Endothelial cell of umbilical vein (primary cell): ENCODE data around the gene DSCAML1. TPM values are rescaled to one million over a fixed set of nuclear protein-coding genes. Genes with fewer than 3 reads are reported as not detected.

Experiments used
- BruUV-seq: library from RNA; stranded (reverse); fragments of 400-500 nt; replicated peaks from 2 replicates; lab custom pipeline; 2021; lab: Mats Ljungman, UMichigan
- CTCF ChIA-PET: fragments of 300-600, 350-600 bp; sonication (Branson Sonifier 250); formaldehyde crosslinking; loops from one replicate; lab custom pipeline; 2021; ENCODE audit warnings: antibody characterized with exemption, inconsistent platforms; lab: Charles Lee
- POLR2A ChIA-PET: fragments of 300-600, 350-600 bp; sonication (Branson Sonifier 250); formaldehyde crosslinking; loops from one replicate; lab custom pipeline; 2021; ENCODE audit warnings: antibody characterized with exemption, inconsistent platforms; lab: Charles Lee
- DNase-seq: peaks from one replicate; pipeline ENCODE4 v3.0.0-alpha.2; 2011; ENCODE audit warnings: low read depth, low spot score
- FAIRE-seq: peaks from 2 replicates; lab custom pipeline; 2011; peaks lifted over from hg19 to GRCh38; lab: Jason Lieb, UNC
- H2AFZ ChIP-seq: 2 replicates; pipeline ENCODE4 v1.6.0; 2012; ENCODE audit warnings: low read depth, low read length, control low read depth, inconsistent platforms
- H3K27ac ChIP-seq: 2 replicates; pipeline ENCODE4 v1.5.1; 2011; ENCODE audit warnings: low read depth, mild to moderate bottlenecking, control low read depth, low read length, moderate library complexity; ENCODE audit not compliant: insufficient read depth
- H3K27me3 ChIP-seq, 2 experiments: 2 replicates each; pipeline versions ENCODE4 v1.6.0 to v1.6.1; 2011; ENCODE audit warnings: low read length in 2 of 2, mixed read lengths in 1 of 2; ENCODE audit not compliant: control insufficient read depth in 2 of 2, insufficient read depth in 2 of 2
- H3K36me3 ChIP-seq, 2 experiments: 2 replicates in 1 of 2; 3 replicates in 1 of 2; pipeline ENCODE4 v1.5.1; 2011; ENCODE audit warnings: low read length in 2 of 2, mild to moderate bottlenecking in 1 of 2, moderate library complexity in 1 of 2; ENCODE audit not compliant: control insufficient read depth in 2 of 2, insufficient read depth in 2 of 2; ENCODE audit errors: extremely low read depth in 1 of 2
- H3K4me1 ChIP-seq: 3 replicates; pipeline ENCODE4 v1.5.1; 2011; ENCODE audit warnings: mild to moderate bottlenecking, low read length; ENCODE audit not compliant: control insufficient read depth, insufficient read depth; ENCODE audit errors: extremely low read depth
- H3K4me2 ChIP-seq: 2 replicates; pipeline ENCODE4 v1.6.1; 2011; ENCODE audit warnings: low read length, control low read depth, mixed read lengths; ENCODE audit not compliant: insufficient read depth
- H3K4me3 ChIP-seq, 3 experiments: fragments of 200-600 bp in 1 of 3; sonication (generic), shearing (Covaris generic) in 1 of 3; replicated peaks in 1 of 3; 2 replicates each; pipeline ENCODE4 v1.5.1; 2011 to 2016; ENCODE audit warnings: control low read depth in 3 of 3, low read length in 3 of 3, mild to moderate bottlenecking in 2 of 3, inconsistent platforms in 1 of 3, low read depth in 1 of 3, moderate library complexity in 1 of 3; ENCODE audit not compliant: insufficient read depth in 1 of 3
- H3K79me2 ChIP-seq: 2 replicates; pipeline ENCODE4 v1.6.0; 2012; ENCODE audit warnings: low read length, inconsistent platforms; ENCODE audit not compliant: control insufficient read depth, insufficient read depth
- H3K9ac ChIP-seq: replicated peaks from 2 replicates; pipeline ENCODE3; 2011; ENCODE audit warnings: low read length, control low read depth; ENCODE audit not compliant: insufficient read depth; ENCODE audit errors: extremely low read depth
- H3K9me1 ChIP-seq: replicated peaks from 3 replicates; pipeline ENCODE4 v1.6.0; 2011; ENCODE audit warnings: mild to moderate bottlenecking, low read length; ENCODE audit not compliant: control insufficient read depth, insufficient read depth; ENCODE audit errors: extremely low read depth
- H3K9me3 ChIP-seq: replicated peaks from 2 replicates; pipeline ENCODE4 v1.5.1; 2012; ENCODE audit warnings: low read length, inconsistent platforms; ENCODE audit not compliant: control insufficient read depth, insufficient read depth
- H4K20me1 ChIP-seq: replicated peaks from 2 replicates; pipeline ENCODE3; 2011; ENCODE audit warnings: mild to moderate bottlenecking, low read length; ENCODE audit not compliant: control insufficient read depth, insufficient read depth; ENCODE audit errors: extremely low read depth
- EZH2 ChIP-seq: IDR thresholded peaks from 2 replicates; pipeline ENCODE4 v1.6.1; 2012; ENCODE audit warnings: borderline replicate concordance, low read depth, mild to moderate bottlenecking, moderate library complexity, low read length, inconsistent platforms; ENCODE audit not compliant: severe bottlenecking
- FOS ChIP-seq: IDR thresholded peaks from 2 replicates; pipeline ENCODE4 v1.6.1; 2011; ENCODE audit warnings: mild to moderate bottlenecking, low read length, moderate library complexity, borderline replicate concordance; ENCODE audit not compliant: insufficient read depth
- JUN ChIP-seq: IDR thresholded peaks from 2 replicates; pipeline ENCODE4 v1.6.1; 2011; ENCODE audit warnings: borderline replicate concordance, low read depth; ENCODE audit not compliant: insufficient read length, insufficient read depth
- MYC ChIP-seq: IDR thresholded peaks from one replicate; pipeline ENCODE4 v1.6.1; 2011; ENCODE audit warnings: mild to moderate bottlenecking, low read depth, low read length
- POLR2A ChIP-seq: IDR thresholded peaks from 2 replicates; pipeline ENCODE4 v1.6.1; 2012; ENCODE audit warnings: low read depth, mild to moderate bottlenecking, control low read depth, low read length
- POLR2AphosphoS5 ChIP-seq: IDR thresholded peaks from 2 replicates; pipeline ENCODE4 v1.6.1; 2012; ENCODE audit warnings: low read depth, mild to moderate bottlenecking, control low read depth, low read length, moderate library complexity; ENCODE audit not compliant: insufficient read depth
- dilution Hi-C: fragments of 300-500 bp; cut with MboI; formaldehyde crosslinking; loops from one replicate; pipeline ENCODE4 v1.15.0; 2019; ENCODE audit warnings: low sequenced_read_pairs; ENCODE audit not compliant: extremely low pct_ligation_motif_present
- intact Hi-C: fragments of 100-400 bp; cut with micrococcal nuclease; formaldehyde crosslinking; loops from one replicate; pipeline ENCODE4 v1.10.0; 2022
- polyA plus RNA-seq, 4 experiments: library from polyadenylated mRNA; depleted of rRNA in 3 of 4; stranded (reverse) in 3 of 4; unstranded in 1 of 4; fragments of >200 nt; gene quantifications; 2 replicates each; pipeline versions ENCODE4 v1.2.1 to v1.2.3, GENCODE V29; 2011 to 2012; ENCODE audit warnings: missing spikeins in 1 of 4
- total RNA-seq: library from RNA; stranded (reverse); gene quantifications from 2 replicates; pipeline ENCODE4 v1.2.3, GENCODE V29; 2021
- TF ChIP-seq, protein P1 (sequence below): IDR thresholded peaks from 2 replicates; pipeline ENCODE4 v1.6.1; 2011; ENCODE audit not compliant: insufficient read depth, insufficient read length

The DSCAML1 gene
- total and polyA plus RNA-seq, 2 donors (not counting 3 experiments of a cell fraction or from before 2014, with no cell fraction given) = not detected

DNA sequence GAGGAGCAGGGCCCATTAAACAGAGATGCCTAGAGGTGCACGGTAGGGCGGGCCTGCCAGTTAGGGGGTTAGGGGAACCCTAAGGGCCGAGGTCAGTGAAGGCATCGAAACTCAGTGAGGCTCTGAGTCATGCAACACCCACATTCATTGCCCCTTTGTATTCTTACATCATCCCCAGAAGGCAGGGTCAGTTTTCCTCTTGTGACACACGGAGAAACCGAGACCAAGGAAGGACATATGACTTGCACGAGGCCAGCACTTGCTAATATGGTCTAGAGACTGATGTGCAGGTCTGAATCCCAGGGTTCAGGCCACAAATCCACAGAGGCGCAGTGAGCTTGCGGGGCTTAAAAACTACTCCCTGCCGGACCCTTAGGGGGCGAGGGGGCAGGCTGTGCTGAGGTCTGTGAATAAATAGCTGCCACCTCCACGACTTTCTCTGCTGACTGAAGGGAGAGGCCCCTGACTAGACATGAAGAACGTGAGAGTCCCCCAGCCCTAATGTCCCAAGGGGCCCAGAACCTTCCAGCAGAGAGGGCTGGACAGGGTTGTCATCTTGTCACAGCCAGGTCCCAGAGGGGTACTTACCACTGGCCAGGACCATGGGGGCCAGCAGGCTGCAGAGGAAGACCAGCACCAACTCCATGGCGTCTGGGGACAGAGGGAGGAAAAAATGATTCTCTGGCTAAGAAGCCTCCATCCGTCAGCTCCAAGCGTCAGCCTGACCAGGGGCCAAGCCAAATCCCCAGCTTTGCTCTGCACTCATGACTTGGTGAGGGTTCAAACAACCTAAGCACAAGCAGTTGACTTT, 45.3 kb upstream of the DSCAML1 start:
- no peaks in the 10 kb centered on the region for H3K9me1 ChIP-seq
- H3K4me1 ChIP-seq = no peaks in the 10 kb centered on the region
- no peak overlapping the region for H3K27ac ChIP-seq
- no peak overlapping the region for H3K9ac ChIP-seq
- ChIA-PET CTCF (interaction anchor here (0.6 to 7.8 kb wide), 8 partner anchors 9 to 211 kb away, joined by 3 to 229 read pairs (median 10); no protein-coding TSS in a partner anchor), POLR2A (no interaction called here)
- no TSS peak for BruUV-seq
- no peaks in the 10 kb centered on the region for H4K20me1 ChIP-seq
- dilution Hi-C loops (no loop called here), intact Hi-C loops (no loop called here)
- no peaks in the 10 kb centered on the region for H3K79me2 ChIP-seq
- DNase-seq (no peak), FAIRE-seq (no peak)
- TF ChIP-seq MYC (no peak), POLR2A (no peak), JUN (no peak), FOS (no peak), EZH2 (no peak), POLR2AphosphoS5 (no peak)
- TF ChIP-seq, protein P1, sequence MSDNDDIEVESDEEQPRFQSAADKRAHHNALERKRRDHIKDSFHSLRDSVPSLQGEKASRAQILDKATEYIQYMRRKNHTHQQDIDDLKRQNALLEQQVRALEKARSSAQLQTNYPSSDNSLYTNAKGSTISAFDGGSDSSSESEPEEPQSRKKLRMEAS = no peak
- no peak overlapping the region for H2AFZ ChIP-seq
- H3K27me3 ChIP-seq = peaks cover 0 to 7% of the 10 kb centered on the region in 2 experiments
- H3K9me3 ChIP-seq = no peaks in the 10 kb centered on the region
- H3K4me3 ChIP-seq = no peak overlapping the region
- H3K36me3 ChIP-seq = no peaks in the 10 kb centered on the region
- no peak overlapping the region for H3K4me2 ChIP-seq
